Measurements from ENCODE around the gene BTNL3. TPM values are rescaled to one million over a fixed set of nuclear protein-coding genes. Genes with fewer than 3 reads are reported as not detected.

BTNL3 gene
- total and polyA plus RNA-seq, 9 of the 15 experiments (the other 6 are each of a cell fraction or from before 2014, with no cell fraction given), result 0.03 to 0.44 (median 0.04) TPM; not detected in 4

DNA sequence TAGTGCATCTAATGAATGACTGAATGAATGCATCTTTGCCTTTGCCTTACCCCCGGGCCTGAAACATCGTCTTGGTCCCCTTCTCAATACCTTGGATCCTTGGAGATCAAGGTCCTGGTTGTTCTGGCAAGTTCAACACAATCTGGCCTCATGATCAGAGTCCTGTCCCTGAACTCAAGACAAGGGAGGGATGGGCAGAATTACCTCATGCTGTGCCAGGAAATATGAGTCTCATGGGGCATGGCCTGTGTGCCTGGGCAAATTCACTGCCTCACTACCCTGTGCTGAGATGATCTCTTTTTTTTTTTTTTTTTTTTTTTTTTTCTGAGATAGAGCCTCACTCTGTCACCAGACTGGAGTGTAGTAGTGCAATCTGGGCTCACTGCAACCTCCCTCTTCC lies 630 bp upstream of the BTNL3 start:
- Histone ChIP-seq H3K27ac (ENCODE audit: extremely low read depth, low read depth, low read length) (no peak overlapping the region), H3K9ac (ENCODE audit: insufficient read depth in 1 of 2, low read depth in 2 of 2, low read length in 2 of 2) (no peak overlapping the region), H3K4me3 (no peak overlapping the region), H3K27me3 (ENCODE audit: control insufficient read depth in 2 of 2, insufficient read depth in 2 of 2, low read length in 2 of 2) (no peaks in the 10 kb centered on the region), H4K20me1 (replicated peaks; ENCODE audit: control insufficient read depth, insufficient read depth, low read length) (no peaks in the 10 kb centered on the region), H2AFZ (ENCODE audit: low read depth, low read length) (no peak overlapping the region), H3K79me2 (ENCODE audit: control insufficient read depth, insufficient read depth, low read length) (no peaks in the 10 kb centered on the region), H3K4me2 (ENCODE audit: insufficient read depth, low read length) (no peak overlapping the region), H3K36me3 (ENCODE audit: control insufficient read depth, insufficient read depth, low read length) (no peaks in the 10 kb centered on the region), H3K9me1 (ENCODE audit: control insufficient read depth, insufficient read depth, low read length) (no peaks in the 10 kb centered on the region), H3K4me1 (replicated peaks in 1 of 2; ENCODE audit: control insufficient read depth in 2 of 2, insufficient read depth in 2 of 2, low read length in 2 of 2) (no peaks in the 10 kb centered on the region), H3K9me3 (replicated peaks; ENCODE audit: control insufficient read depth, insufficient read depth, low read depth, low read length) (no peaks in the 10 kb centered on the region)
- DNase-seq (ENCODE audit: extremely low read depth in 1 of 4, low spot score in 3 of 4) (no peak), FAIRE-seq (no peak), ATAC-seq (no peak)
- in situ Hi-C loops (cut with MboI) (no loop called here), intact Hi-C loops (cut with micrococcal nuclease) (no loop called here)
- no CpG with 5 or more reads among the region's 2 CpGs for WGBS (ENCODE audit: insufficient coverage, low coverage, missing lambda C conversion rate)
- ChIA-PET CTCF (ENCODE audit: low intra/inter-chr PET ratio) (no interaction called here), POLR2A (no interaction called here)
- TF ChIP-seq CSDE1 (IDR thresholded peaks at IDR 0.05), result no peak
- TF ChIP-seq ZNF764 (CRISPR knock-in tag; IDR thresholded peaks at IDR 0.05; ENCODE audit: low read depth), result no peak
- TF ChIP-seq NCOA2 (IDR thresholded peaks at IDR 0.05; ENCODE audit: partially characterized antibody in 2 of 2), result no peak
- TF ChIP-seq ZNF707 (CRISPR knock-in tag; conservative IDR thresholded peaks at IDR 0.05), result no peak
- TF ChIP-seq, protein P1, sequence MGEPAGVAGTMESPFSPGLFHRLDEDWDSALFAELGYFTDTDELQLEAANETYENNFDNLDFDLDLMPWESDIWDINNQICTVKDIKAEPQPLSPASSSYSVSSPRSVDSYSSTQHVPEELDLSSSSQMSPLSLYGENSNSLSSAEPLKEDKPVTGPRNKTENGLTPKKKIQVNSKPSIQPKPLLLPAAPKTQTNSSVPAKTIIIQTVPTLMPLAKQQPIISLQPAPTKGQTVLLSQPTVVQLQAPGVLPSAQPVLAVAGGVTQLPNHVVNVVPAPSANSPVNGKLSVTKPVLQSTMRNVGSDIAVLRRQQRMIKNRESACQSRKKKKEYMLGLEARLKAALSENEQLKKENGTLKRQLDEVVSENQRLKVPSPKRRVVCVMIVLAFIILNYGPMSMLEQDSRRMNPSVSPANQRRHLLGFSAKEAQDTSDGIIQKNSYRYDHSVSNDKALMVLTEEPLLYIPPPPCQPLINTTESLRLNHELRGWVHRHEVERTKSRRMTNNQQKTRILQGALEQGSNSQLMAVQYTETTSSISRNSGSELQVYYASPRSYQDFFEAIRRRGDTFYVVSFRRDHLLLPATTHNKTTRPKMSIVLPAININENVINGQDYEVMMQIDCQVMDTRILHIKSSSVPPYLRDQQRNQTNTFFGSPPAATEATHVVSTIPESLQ (CRISPR knock-in tag; IDR thresholded peaks at IDR 0.05), result no peak
- no peak for TF ChIP-seq GABPB2 (CRISPR knock-in tag; conservative IDR thresholded peaks at IDR 0.05)
- no peak for TF ChIP-seq ZNF766 (CRISPR knock-in tag; conservative IDR thresholded peaks at IDR 0.05)
- no peak for TF ChIP-seq TBP (optimal IDR thresholded peaks at IDR 0.05; ENCODE audit: low read depth, low read length)
- no peak for TF ChIP-seq FUS (optimal IDR thresholded peaks at IDR 0.05; ENCODE audit: low read depth, low read length)
- BruUV-seq (replicated peaks), result no TSS peak
